GM12801 (cell line): ENCODE results near the gene CEACAM4.

Experiments used
- TF ChIP-seq, protein P1 (sequence below): IDR thresholded peaks from one replicate; pipeline ENCODE4 v1.5.1; 2011; ENCODE audit warnings: control low read depth; ENCODE audit not compliant: insufficient read length; ENCODE audit errors: extremely low read depth

The CEACAM4 gene

DNA sequence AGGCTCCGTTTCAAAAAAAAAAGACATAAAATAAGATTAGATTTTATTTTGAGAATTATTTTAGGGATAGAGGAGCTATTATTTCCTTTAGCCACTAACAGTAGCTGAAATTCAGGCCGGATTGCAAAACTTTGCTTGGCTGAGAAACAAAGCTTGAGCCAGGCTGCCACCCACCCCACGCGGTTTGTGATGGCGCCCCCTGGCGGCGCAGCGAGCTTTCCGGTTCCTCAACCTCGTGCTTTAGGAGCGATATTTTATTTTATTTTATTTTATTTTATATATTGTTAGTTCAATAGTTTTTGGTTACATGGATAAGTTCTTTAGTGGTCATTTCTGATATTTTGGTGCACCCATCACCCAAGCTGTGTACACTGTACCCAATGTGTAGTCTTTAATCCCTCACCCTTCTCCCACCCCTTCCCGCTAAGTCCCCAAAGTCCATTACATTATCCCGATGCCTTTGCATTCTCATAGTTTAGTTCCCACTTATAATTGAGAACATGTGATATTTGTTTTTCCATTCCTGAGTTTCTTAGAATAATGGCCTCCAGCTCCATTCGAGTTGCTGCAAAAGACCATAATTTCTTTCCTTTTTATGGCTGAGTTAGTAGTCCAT is 19.8 kb upstream of the CEACAM4 start:
- TF ChIP-seq, protein P1, sequence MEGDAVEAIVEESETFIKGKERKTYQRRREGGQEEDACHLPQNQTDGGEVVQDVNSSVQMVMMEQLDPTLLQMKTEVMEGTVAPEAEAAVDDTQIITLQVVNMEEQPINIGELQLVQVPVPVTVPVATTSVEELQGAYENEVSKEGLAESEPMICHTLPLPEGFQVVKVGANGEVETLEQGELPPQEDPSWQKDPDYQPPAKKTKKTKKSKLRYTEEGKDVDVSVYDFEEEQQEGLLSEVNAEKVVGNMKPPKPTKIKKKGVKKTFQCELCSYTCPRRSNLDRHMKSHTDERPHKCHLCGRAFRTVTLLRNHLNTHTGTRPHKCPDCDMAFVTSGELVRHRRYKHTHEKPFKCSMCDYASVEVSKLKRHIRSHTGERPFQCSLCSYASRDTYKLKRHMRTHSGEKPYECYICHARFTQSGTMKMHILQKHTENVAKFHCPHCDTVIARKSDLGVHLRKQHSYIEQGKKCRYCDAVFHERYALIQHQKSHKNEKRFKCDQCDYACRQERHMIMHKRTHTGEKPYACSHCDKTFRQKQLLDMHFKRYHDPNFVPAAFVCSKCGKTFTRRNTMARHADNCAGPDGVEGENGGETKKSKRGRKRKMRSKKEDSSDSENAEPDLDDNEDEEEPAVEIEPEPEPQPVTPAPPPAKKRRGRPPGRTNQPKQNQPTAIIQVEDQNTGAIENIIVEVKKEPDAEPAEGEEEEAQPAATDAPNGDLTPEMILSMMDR: no peak

DNA sequence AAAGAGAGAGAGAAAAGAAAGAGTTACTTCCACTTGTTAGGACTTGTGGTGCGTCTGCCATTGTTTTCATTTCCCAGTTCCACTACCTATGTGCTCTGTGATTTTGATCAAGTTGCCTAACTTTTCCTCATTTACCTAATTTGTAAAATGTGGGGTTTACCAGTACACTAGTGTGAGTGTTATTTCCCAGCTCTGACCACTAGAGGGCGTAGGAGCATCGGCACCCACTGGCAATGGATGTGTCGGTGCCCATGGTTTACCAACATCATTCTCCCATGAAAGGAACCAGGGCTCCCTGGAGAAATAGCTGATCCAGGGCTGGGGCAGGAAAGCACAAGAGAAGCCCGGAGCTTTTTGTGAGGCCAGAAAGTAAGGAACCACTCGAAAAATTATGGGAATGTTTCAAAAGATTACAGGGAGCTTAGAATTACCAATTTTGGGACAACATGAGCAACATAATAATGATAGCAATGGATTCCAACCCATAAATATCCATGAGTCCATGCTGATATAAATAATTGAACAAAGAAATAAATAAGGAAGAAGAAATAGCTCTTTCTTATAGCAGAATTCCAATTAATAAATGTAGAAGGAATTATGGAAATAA is 15.1 kb upstream of the CEACAM4 start:
- TF ChIP-seq, protein P1: peak; percentile 37

DNA sequence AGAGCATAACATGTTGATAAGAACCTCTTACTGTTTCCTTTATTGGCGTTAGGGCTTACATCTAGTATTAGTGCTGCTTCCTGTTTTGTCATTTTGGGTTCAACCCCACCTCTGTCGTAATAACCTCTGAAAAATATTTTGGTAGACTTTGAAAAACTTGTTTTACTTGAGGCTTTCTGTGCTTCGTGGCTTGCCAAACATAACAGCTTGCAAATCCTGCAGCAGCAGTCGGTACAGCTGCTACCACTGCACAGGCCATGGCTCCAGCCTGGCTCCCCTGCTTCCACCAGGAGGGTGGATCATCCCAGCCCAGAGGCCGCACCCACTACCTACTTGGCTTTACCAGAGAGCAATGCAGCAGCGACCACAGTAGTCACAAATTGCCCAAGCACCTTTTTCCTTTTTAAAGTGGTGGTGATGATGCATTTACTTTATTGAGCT is 11.8 kb upstream of the CEACAM4 start:
- TF ChIP-seq, protein P1: no peak

DNA sequence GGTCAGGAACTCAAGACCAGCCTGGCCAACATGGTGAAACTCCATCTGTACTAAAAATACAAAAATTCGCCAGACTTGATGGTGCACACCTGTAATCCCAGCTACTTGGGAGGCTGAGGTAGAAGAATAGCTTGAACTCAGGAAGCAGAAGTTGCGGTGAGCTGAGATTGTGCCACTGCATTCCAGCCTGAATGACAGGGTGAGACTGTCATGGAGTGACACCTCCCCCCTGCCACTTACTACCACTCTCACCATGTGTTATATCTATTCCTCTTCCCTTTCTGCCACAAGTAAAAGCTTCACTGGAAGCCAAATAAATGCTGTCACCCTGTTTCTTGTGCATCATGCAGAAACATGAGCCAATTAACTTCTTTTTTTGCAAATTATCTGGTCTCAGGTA is 10.6 kb upstream of the CEACAM4 start:
- TF ChIP-seq, protein P1: no peak

DNA sequence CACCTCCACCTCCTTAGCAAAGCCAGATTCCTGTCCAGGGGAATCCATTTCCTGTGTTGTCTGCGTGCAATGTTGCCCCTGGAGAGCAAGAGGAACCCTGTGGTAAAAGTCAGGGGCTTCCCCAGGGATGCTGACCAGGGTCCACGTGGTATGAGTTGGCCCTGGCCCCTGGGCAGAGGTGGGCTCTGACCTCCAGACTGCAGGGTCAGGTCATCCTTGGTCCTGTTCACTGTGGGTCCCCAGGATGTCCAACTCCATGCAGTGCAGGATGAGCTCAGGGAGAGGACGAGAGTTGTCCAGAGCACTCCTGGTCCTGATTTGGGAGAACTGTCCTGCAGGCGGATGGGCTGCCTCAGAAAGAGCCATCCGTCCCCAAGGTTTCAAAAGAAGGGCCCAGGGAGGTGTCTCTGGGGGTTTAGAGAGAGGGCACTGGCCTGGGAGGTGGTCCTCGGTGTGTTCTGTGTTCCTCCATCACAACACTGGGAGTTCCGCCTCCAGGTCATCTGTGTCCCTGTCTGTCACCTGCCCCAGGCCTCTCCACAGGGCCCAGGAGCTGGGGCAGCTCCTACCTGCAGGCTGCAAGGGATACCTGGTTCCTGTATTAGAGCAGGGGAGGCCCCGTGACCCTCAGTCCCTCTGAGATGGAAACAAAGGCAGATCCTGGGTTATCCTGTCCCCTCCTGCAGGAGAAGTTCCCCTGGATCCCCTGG is 1.2 kb upstream of the CEACAM4 start:
- TF ChIP-seq, protein P1: no peak

DNA sequence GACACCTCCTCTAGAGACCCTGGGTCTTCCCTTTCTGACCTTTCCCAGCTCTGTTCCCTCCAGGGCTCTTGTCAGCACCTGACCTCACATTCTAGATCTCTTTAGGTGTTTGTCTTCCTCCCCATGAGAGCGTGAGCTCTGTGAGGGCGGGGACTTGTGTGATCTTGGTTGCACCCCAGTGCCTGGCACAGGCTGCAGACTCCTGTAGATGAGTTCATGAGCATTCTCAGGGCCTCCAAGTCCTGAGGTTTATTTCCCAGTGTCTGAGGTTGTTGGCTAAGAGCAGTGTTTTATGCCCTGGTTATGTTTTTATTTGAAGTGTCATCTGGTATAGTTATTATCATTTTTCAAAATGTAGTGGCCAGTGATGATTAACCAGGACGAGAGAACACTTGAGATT is 596 bp downstream of the CEACAM4 start:
- TF ChIP-seq, protein P1: no peak

DNA sequence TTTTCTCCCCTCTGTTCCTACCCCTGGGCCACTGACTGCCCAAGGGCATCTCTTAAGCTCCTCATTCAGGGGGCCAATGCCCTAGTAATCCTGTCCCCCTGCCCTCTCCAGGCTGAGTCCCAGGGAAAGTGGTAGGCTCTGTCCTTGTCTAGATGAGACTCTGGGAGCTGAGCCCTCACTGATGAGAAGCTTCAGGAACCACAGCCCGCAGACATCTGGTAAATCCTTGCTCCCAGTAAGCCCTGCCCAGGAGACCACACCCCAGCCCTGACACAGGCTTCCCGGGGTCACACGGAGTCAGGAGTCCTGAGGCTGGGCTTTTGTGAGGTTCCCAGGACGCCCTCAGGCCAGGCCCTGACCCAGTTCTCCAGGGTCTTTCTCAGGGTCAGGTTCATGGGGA is 1.9 kb downstream of the CEACAM4 start:
- TF ChIP-seq, protein P1: no peak
